ENCODE results near the gene EEPD1.

EEPD1 gene

GRCh38 chr7:36154255-36155212, 1.5 kb downstream of the EEPD1 start:
- no peak for DNase-seq (ENCODE audit: low read depth)

GRCh38 chr7:36155811-36156361, 2.8 kb downstream of the EEPD1 start:
- DNase-seq (ENCODE audit: low read depth): peak; percentile 67

- DNase-seq (ENCODE audit: low read depth): no peak
Observed at GRCh38 chr7:36157527-36158320, 4.7 kb downstream of the EEPD1 start.

GRCh38 chr7:36158321-36158605, 5.2 kb downstream of the EEPD1 start:
- no peak for DNase-seq (ENCODE audit: low read depth)

- no peak for DNase-seq (ENCODE audit: low read depth)
Observed at GRCh38 chr7:36159618-36160017, 6.6 kb downstream of the EEPD1 start.

- no peak for DNase-seq (ENCODE audit: low read depth)
Observed at GRCh38 chr7:36160313-36160712, 7.3 kb downstream of the EEPD1 start.

- DNase-seq (ENCODE audit: low read depth): no peak
Observed at GRCh38 chr7:36161996-36162395, 8.9 kb downstream of the EEPD1 start.

GRCh38 chr7:36165059-36165458, 12.0 kb downstream of the EEPD1 start:
- DNase-seq (ENCODE audit: low read depth): peak; percentile 82

- DNase-seq (ENCODE audit: low read depth): no peak
Observed at GRCh38 chr7:36165802-36166201, 12.7 kb downstream of the EEPD1 start.

GRCh38 chr7:36167403-36168050, 14.5 kb downstream of the EEPD1 start:
- DNase-seq (ENCODE audit: low read depth): no peak

GRCh38 chr7:36171503-36171902, 18.4 kb downstream of the EEPD1 start:
- no peak for DNase-seq (ENCODE audit: low read depth)

- no peak for DNase-seq (ENCODE audit: low read depth)
Observed at GRCh38 chr7:36175886-36176285, 22.8 kb downstream of the EEPD1 start.

- no peak for DNase-seq (ENCODE audit: low read depth)
Observed at GRCh38 chr7:36176697-36177096, 23.6 kb downstream of the EEPD1 start.

- no peak for DNase-seq (ENCODE audit: low read depth)
Observed at GRCh38 chr7:36180121-36180520, 27.1 kb downstream of the EEPD1 start.

GRCh38 chr7:36181668-36182067, 28.6 kb downstream of the EEPD1 start:
- DNase-seq (ENCODE audit: low read depth): no peak

GRCh38 chr7:36182854-36183604, 30.0 kb downstream of the EEPD1 start:
- no peak for DNase-seq (ENCODE audit: low read depth)

GRCh38 chr7:36185092-36185491, 32.0 kb downstream of the EEPD1 start:
- DNase-seq (ENCODE audit: low read depth): no peak

- DNase-seq (ENCODE audit: low read depth): peak; percentile 34
Observed at GRCh38 chr7:36185756-36186155, 32.7 kb downstream of the EEPD1 start.

- DNase-seq (ENCODE audit: low read depth): no peak
Observed at GRCh38 chr7:36186359-36187121, 33.5 kb downstream of the EEPD1 start.

GRCh38 chr7:36188266-36188665, 35.2 kb downstream of the EEPD1 start:
- DNase-seq (ENCODE audit: low read depth): no peak

- peak; percentile 38 for DNase-seq (ENCODE audit: low read depth)
Observed at GRCh38 chr7:36188906-36189305, 35.9 kb downstream of the EEPD1 start.
